K562 (cell line): ENCODE measurements around the gene STUB1. TPM values are rescaled to one million over a fixed set of nuclear protein-coding genes. Genes with fewer than 3 reads are reported as not detected.

Experiments used
- BRD4 ChIP-seq: fragments of 200-600 bp; sonication (generic); IDR thresholded peaks from 2 replicates; pipeline ENCODE4 v1.6.1; 2017; ENCODE audit warnings: inconsistent platforms
- CBX1 ChIP-seq: sonication (generic); IDR thresholded peaks from 2 replicates; pipeline ENCODE4 v1.6.1; 2016; ENCODE audit warnings: antibody characterized with exemption, low read depth, mild to moderate bottlenecking
- HDAC8 ChIP-seq: fragments of 450-650 bp; IDR thresholded peaks from 2 replicates; pipeline ENCODE4 v1.6.1; 2016; ENCODE audit warnings: mild to moderate bottlenecking, missing genetic modification characterization, moderate library complexity, missing compliant biosample characterization
- LCOR ChIP-seq: sonication (generic); formaldehyde crosslinking; IDR thresholded peaks from 2 replicates; pipeline ENCODE4 v1.8.0; 2022; ENCODE audit warnings: mild to moderate bottlenecking, missing genetic modification reagents
- MCM2 ChIP-seq: fragments of 450-650 bp; IDR thresholded peaks from 2 replicates; pipeline ENCODE4 v1.6.1; 2017; ENCODE audit warnings: low read depth, mild to moderate bottlenecking
- REST ChIP-seq, 2 experiments: fragments of 450-650 bp; formaldehyde crosslinking in 1 of 2; IDR thresholded peaks; 2 replicates each; pipeline versions ENCODE4 v1.4.0 to v1.6.1; 2014 to 2020; ENCODE audit warnings: mild to moderate bottlenecking in 2 of 2, borderline replicate concordance in 1 of 2, low read depth in 1 of 2
- SOX6 ChIP-seq: fragments of 450-650 bp; IDR thresholded peaks from 2 replicates; pipeline ENCODE4 v1.6.1; 2014; ENCODE audit warnings: mild to moderate bottlenecking
- polyA plus RNA-seq, 8 experiments: library from polyadenylated mRNA; depleted of rRNA in 4 of 8; stranded (reverse) in 5 of 8; unstranded in 3 of 8; fragments of >200 nt; fragmentation: Nextera tagmentation in 2 of 8; fragmentation: Illumina TruSeq in 1 of 8; extraction: Ambion mirVana in 2 of 8; extraction: Trizol in 1 of 8; gene quantifications; 2 replicates each; pipeline versions ENCODE4 v1.2.1 to v1.2.3, GENCODE V29; 2011 to 2014; ENCODE audit warnings: inconsistent platforms in 1 of 8, missing spikeins in 1 of 8
- total RNA-seq, 7 experiments: library from RNA; depleted of rRNA in 6 of 7; stranded (reverse); fragments of >200 nt in 6 of 7; fragmentation: Illumina TruSeq in 2 of 7; extraction: Trizol in 2 of 7; gene quantifications; 2 replicates each; pipeline versions ENCODE4 v1.2.1 to v1.2.3, GENCODE V29; 2011 to 2021; ENCODE audit warnings: low replicate concordance in 1 of 7
- TF ChIP-seq, protein P1 (sequence below): sonication (generic); formaldehyde crosslinking; IDR thresholded peaks from 2 replicates; pipeline ENCODE4 v1.8.1; 2023; ENCODE audit warnings: mild to moderate bottlenecking, missing genetic modification reagents
- TF ChIP-seq, protein P2 (sequence below): fragments of 450-650 bp; IDR thresholded peaks from 2 replicates; pipeline ENCODE4 v1.6.1; 2016; ENCODE audit warnings: low read depth

Gene STUB1
- total and polyA plus RNA-seq, 9 of the 15 experiments (the other 6 are each of a cell fraction or from before 2014, with no cell fraction given), result 10.6 to 251 (median 152) TPM

GRCh38 chr16:720447-720989 lies 40.3 kb downstream of the STUB1 start (continued):
- TF ChIP-seq, protein P1, sequence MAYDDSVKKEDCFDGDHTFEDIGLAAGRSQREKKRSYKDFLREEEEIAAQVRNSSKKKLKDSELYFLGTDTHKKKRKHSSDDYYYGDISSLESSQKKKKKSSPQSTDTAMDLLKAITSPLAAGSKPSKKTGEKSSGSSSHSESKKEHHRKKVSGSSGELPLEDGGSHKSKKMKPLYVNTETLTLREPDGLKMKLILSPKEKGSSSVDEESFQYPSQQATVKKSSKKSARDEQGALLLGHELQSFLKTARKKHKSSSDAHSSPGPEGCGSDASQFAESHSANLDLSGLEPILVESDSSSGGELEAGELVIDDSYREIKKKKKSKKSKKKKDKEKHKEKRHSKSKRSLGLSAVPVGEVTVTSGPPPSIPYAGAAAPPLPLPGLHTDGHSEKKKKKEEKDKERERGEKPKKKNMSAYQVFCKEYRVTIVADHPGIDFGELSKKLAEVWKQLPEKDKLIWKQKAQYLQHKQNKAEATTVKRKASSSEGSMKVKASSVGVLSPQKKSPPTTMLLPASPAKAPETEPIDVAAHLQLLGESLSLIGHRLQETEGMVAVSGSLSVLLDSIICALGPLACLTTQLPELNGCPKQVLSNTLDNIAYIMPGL, result 0 out of 2 replicates have a peak, but pooled peaks have one; percentile 42
- TF ChIP-seq CBX1, result 0 out of 2 replicates have a peak, but pooled peaks have one; percentile 38
- TF ChIP-seq LCOR (CRISPR knock-in tag), result peak; percentile 58; the same call in 1 of the 2 replicates
- TF ChIP-seq HDAC8 (tag), result no peak
- no peak for TF ChIP-seq REST (IDR thresholded peaks at IDR 0.05; ENCODE audit: borderline replicate concordance)
- TF ChIP-seq REST (CRISPR knock-in tag; IDR thresholded peaks at IDR 0.05; ENCODE audit: low read depth), result no peak
- no peak for TF ChIP-seq SOX6
- no peak for TF ChIP-seq BRD4
- TF ChIP-seq, protein P2, sequence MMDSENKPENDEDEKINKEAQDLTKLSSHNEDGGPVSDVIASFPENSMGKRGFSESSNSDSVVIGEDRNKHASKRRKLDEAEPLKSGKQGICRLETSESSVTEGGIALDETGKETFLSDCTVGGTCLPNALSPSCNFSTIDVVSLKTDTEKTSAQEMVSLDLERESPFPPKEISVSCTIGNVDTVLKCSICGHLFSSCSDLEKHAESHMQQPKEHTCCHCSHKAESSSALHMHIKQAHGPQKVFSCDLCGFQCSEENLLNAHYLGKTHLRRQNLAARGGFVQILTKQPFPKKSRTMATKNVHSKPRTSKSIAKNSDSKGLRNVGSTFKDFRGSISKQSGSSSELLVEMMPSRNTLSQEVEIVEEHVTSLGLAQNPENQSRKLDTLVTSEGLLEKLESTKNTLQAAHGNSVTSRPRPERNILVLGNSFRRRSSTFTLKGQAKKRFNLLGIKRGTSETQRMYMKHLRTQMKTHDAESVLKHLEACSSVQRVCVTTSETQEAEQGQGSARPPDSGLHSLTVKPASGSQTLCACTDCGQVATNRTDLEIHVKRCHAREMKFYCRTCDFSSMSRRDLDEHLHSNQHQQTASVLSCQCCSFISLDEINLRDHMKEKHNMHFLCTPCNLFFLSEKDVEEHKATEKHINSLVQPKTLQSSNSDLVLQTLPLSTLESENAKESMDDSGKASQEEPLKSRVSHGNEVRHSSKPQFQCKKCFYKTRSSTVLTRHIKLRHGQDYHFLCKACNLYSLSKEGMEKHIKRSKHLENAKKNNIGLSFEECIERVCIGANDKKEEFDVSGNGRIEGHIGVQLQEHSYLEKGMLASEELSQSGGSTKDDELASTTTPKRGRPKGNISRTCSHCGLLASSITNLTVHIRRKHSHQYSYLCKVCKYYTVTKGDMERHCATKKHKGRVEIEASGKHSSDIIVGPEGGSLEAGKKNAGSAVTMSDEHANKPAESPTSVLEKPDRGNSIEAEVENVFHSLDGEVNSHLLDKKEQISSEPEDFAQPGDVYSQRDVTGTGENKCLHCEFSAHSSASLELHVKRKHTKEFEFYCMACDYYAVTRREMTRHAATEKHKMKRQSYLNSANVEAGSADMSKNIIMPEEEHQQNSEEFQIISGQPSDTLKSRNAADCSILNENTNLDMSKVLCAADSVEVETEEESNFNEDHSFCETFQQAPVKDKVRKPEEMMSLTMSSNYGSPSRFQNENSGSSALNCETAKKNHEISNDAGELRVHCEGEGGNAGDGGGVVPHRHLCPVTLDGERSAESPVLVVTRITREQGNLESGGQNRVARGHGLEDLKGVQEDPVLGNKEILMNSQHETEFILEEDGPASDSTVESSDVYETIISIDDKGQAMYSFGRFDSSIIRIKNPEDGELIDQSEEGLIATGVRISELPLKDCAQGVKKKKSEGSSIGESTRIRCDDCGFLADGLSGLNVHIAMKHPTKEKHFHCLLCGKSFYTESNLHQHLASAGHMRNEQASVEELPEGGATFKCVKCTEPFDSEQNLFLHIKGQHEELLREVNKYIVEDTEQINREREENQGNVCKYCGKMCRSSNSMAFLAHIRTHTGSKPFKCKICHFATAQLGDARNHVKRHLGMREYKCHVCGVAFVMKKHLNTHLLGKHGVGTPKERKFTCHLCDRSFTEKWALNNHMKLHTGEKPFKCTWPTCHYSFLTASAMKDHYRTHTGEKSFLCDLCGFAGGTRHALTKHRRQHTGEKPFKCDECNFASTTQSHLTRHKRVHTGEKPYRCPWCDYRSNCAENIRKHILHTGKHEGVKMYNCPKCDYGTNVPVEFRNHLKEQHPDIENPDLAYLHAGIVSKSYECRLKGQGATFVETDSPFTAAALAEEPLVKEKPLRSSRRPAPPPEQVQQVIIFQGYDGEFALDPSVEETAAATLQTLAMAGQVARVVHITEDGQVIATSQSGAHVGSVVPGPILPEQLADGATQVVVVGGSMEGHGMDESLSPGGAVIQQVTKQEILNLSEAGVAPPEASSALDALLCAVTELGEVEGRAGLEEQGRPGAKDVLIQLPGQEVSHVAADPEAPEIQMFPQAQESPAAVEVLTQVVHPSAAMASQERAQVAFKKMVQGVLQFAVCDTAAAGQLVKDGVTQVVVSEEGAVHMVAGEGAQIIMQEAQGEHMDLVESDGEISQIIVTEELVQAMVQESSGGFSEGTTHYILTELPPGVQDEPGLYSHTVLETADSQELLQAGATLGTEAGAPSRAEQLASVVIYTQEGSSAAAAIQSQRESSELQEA, result no peak
- TF ChIP-seq MCM2, result no peak
